NCI-H128 (cell line): ENCODE measurements around the gene SRGAP1.
A peak's percentile ranks its signal among the peaks of the same experiment; 100 is the strongest.
"Not testable (repeated sequence)": the region's sequence is repeated elsewhere in the genome, so short reads cannot be mapped to it uniquely, and the experiment has no call there.

Source experiments
- DNase-seq: peaks from one replicate; lab custom pipeline; 2025; ENCODE audit not compliant: unreplicated experiment; lab: John Stamatoyannopoulos, UW

Gene SRGAP1

DNA sequence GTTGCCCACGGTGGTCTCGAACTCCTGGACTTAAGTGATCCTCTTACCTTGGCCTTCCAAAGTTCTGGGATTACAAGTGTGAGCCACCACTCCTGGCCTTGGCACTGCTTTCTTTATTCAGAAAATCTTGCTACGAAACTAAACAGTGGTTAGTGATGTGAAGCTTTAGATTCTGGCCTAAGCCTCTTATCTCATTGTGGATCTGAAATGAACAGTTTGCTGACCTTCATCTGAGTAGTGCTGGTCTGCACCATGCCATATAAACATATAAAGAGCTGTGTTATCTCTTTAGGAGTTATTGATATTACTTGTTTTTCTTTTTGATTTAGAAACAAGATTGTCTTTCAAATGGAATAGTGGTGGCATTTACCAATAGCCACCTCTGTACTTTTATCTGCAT, 22.6 kb downstream of the SRGAP1 start:
- DNase-seq = no peak

- no peak for DNase-seq
Observed at GRCh38 chr12:63869656-63870055, 25.2 kb downstream of the SRGAP1 start.

GRCh38 chr12:63870838-63871237, 26.3 kb downstream of the SRGAP1 start:
- DNase-seq = no peak

- no peak for DNase-seq
Observed at GRCh38 chr12:63874897-63875480, 30.5 kb downstream of the SRGAP1 start.

GRCh38 chr12:63875703-63876102, 31.2 kb downstream of the SRGAP1 start:
- DNase-seq = no peak

GRCh38 chr12:63876980-63877379, 32.5 kb downstream of the SRGAP1 start:
- no peak for DNase-seq

GRCh38 chr12:63877693-63878092, 33.2 kb downstream of the SRGAP1 start:
- no peak for DNase-seq

GRCh38 chr12:63880235-63880634, 35.7 kb downstream of the SRGAP1 start:
- not testable (repeated sequence) for DNase-seq

GRCh38 chr12:63880742-63881263, 36.3 kb downstream of the SRGAP1 start:
- no peak for DNase-seq

DNA sequence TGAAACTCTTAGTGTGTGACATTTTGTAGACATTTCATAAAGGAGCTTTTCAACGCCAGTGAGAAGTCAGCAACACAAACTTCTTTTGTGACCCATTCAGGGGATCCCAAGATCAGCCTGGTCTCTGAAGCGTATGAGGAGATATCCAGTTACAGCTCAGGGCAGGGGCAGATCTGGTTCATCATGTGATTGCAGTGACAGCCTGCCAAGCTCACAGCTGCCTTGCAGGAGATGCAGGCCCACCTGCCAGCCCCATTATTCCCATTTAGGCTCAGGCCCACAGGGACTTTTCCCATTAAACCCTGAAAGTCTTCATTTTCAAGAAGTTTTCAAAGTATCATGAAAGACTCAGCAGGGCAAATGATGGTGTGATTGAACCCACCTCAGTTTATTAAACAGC, 38.3 kb downstream of the SRGAP1 start:
- DNase-seq = peak; percentile 24

DNA sequence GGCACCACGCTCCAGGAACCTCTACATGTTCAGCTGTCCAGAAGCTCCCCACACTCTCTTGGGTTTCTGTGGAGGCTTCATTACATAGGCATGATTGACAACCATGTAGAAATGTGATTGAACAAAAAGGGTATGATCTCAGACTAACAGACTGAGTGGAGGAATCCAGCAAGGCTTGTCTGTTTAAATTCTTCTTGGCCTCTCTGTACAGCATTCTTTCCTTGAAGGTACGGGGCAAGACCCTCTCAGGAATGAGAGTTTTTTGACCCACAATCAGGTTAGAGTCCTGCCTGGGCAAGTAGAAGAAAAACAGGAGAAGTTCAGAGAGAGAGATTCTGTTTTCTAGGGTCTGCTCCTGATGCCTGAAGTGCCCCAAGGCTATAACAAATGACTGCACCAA, 40.9 kb downstream of the SRGAP1 start:
- no peak for DNase-seq

DNA sequence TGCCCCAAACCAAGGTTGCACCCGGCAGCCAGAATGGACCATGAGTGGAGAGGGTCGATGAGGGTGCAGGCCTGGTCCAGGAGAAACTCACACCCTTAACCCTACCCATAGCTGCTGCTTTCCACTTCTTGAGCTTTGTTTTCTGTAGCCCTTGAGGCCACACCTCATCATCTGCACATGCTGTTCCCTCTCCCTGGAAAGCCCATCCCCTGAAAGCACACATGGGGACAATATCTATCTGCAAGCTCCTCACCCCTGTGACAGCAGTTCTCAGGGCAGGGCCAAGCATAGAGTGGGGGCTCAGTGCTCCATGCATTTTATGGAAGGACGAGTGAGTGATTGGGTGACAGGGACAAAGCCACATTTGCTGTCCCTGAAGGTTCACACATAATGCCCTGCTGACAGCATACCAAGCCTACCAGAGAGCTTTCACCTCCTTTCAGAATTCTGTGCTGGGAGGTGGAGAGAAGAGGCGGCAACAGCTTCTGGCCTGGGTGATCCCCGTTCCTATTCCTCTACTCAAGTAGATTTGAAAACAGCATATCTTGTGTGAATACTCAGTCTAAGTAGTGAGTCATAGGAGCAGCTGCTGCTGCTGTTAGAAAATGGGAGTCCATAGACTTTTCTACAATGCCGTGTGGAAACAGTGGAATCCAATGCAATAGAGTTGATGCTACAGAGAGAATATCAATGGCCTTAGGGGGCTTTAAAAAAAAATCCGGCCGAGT, 44.6 kb downstream of the SRGAP1 start:
- DNase-seq = no peak

- no peak for DNase-seq
Observed at GRCh38 chr12:63889721-63890509, 45.4 kb downstream of the SRGAP1 start.

- no peak for DNase-seq
Observed at GRCh38 chr12:63893170-63893569, 48.7 kb downstream of the SRGAP1 start.

DNA sequence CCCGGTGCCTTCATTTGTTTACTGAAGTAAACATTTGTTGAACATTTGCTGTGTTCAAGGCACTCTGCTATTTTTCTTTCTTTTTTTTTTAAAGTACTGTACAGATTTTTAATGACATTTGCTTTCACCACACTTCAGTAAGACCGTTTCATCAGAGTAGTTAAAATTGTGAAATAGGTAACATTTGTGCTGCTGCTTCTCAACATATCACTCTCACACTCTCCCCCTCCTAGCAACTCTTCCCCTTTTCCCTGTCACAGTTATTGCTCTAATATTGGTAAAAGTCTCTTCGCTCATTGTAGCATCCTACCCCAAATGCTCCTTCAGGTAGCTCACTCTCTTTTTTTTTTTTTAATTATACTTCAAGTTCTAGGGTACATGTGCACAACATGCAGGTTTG, 49.6 kb downstream of the SRGAP1 start:
- DNase-seq = no peak

DNA sequence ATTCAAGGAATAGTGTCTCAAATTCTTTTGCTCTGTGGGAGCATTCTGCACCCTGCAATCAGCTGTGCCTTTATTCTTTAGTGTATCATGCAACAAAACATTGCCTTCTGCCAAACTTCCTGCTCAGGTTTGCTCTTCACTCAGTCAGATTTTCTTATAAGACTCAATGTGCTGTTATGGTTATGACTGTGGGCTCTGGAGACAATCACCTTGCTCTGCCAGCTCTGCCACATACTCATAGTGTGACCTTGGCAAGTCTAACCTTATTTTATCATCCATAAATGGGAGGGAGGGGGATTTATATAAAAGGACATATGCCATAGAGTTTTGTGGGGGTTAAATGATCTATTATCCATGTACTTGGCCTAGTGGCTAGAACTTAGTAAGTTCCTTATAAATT, 51.3 kb downstream of the SRGAP1 start:
- no peak for DNase-seq

DNA sequence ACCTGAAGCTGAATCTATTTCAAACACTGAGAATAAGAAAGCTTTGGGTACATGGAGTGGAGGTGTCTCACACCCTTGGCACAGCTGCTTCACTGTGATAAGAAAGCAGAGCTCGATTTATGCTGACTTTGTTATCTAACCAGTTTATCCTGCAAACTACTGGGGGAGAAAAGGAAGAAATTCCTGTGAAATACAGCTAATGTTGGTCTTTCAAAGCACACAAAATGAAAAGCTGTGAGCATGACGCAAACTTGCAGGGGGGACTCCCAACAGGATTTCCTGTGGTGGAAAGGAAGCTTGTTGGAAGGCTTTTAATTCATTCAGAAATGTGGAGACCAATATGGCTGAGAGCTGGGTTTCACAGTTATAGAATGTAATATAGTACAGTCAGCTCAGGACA, 53.4 kb downstream of the SRGAP1 start:
- no peak for DNase-seq

GRCh38 chr12:63898764-63899337, 54.4 kb downstream of the SRGAP1 start:
- no peak for DNase-seq

DNA sequence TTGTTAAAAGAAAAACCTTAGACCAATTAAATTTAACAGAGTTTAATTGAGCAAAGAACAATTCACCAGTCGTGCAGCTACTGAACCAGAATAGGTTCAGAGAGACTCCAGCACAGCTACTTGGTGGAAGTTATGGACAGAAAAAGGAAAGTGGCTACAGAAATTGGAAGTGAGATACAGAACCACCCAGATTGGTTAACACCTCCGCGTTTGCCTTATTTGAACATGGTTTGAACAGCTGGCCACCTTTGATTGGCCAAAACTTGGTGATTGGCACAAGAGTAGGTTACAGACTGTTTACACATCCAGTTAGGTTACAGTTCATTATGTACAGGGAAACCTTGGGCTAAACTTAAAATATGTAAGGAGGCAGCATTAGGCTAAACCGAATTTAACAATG, 54.9 kb downstream of the SRGAP1 start:
- DNase-seq = no peak

- no peak for DNase-seq
Observed at GRCh38 chr12:63900922-63901793, 56.7 kb downstream of the SRGAP1 start.

DNA sequence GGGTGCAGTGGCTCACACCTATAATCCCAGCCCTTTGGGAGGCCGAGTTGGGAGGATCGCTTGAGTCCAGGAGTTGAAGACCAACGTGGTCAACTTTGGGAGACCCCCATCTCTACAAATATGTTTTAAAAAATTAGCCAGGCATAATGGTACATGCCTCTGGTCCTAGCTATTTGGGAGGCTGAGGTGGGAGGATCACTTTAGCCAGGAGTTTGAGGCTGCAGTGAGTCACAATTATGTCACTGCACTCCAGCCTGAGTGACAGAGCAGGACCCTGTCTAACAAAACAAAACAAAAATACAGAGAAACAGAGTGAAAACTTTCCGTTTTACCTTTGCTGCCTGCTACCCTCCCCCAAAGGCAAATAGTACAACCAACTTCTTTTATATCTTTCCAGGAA, 60.2 kb downstream of the SRGAP1 start:
- no peak for DNase-seq
